ENCODE measurements around the gene ZNF784.

ZNF784 gene

GRCh38 chr19:55620410-55621204 is 3.8 kb downstream of the ZNF784 start:
- DNase-seq, result no peak

- DNase-seq, result no peak
These were observed 5.1 kb downstream of the ZNF784 start for GRCh38 chr19:55619286-55619685.

GRCh38 chr19:55618426-55618825 is 5.9 kb downstream of the ZNF784 start:
- no peak for DNase-seq

GRCh38 chr19:55617426-55617825 is 6.9 kb downstream of the ZNF784 start:
- no peak for DNase-seq

- no peak for DNase-seq
These were observed 7.9 kb downstream of the ZNF784 start for GRCh38 chr19:55616395-55616875.

GRCh38 chr19:55615543-55616394 is 8.6 kb downstream of the ZNF784 start:
- no peak for DNase-seq

- no peak for DNase-seq
These were observed 9.4 kb downstream of the ZNF784 start for GRCh38 chr19:55614711-55615542.

- no peak for DNase-seq
These were observed 10.2 kb downstream of the ZNF784 start for GRCh38 chr19:55613930-55614710.

GRCh38 chr19:55613396-55613795 is 11.0 kb downstream of the ZNF784 start:
- DNase-seq, result no peak

- peak in 1 of 14 donors; percentile 23 for DNase-seq
These were observed 12.3 kb downstream of the ZNF784 start for GRCh38 chr19:55611983-55612645.

- DNase-seq, result peak in 1 of 14 donors; percentile 23
These were observed 12.9 kb downstream of the ZNF784 start for GRCh38 chr19:55611300-55611982.

- DNase-seq, result no peak
These were observed 15.0 kb downstream of the ZNF784 start for GRCh38 chr19:55609326-55609725.

GRCh38 chr19:55606817-55607216 is 17.5 kb downstream of the ZNF784 start:
- no peak for DNase-seq

- DNase-seq, result no peak
These were observed 17.9 kb downstream of the ZNF784 start for GRCh38 chr19:55606471-55606787.

- DNase-seq, result peak; percentile 5 to 81 (median 46)
These were observed 18.5 kb downstream of the ZNF784 start, which contains the start of gene ZNF865 for GRCh38 chr19:55605637-55606470. TSS of gene ZNF865 (plus strand) at chr19:55605647. CDS start at chr19:55613619, 7,972 bp downstream.

- DNase-seq, result peak; percentile 69 to 96 (median 90)
These were observed 19.1 kb downstream of the ZNF784 start for GRCh38 chr19:55605207-55605636.

- DNase-seq, result no peak
These were observed 20.6 kb downstream of the ZNF784 start for GRCh38 chr19:55603581-55604292.

GRCh38 chr19:55603115-55603514 is 21.3 kb downstream of the ZNF784 start:
- no peak for DNase-seq

All from C1 segment of cervical spinal cord (tissue), 14 donors.